Liver (tissue), 3 donors: Measurements from ENCODE around the gene UGGT2.

ENCODE experiments used
- FOXA1 ChIP-seq: IDR thresholded peaks from 2 replicates; pipeline ENCODE4 v1.6.1; 2016; ENCODE audit warnings: antibody characterized with exemption
- GABPA ChIP-seq, 2 donors: IDR thresholded peaks in 1 of 2; conservative IDR thresholded peaks in 1 of 2; 2 replicates each; pipeline ENCODE4 v1.6.1; 2016; ENCODE audit warnings: antibody characterized with exemption in 2 of 2, mild to moderate bottlenecking in 1 of 2, moderate library complexity in 1 of 2
- SP1 ChIP-seq: IDR thresholded peaks from 2 replicates; pipeline ENCODE4 v1.6.1; 2018; ENCODE audit warnings: antibody characterized with exemption, mild to moderate bottlenecking
- TF ChIP-seq, protein P1 (sequence below): fragments of 150-350 bp; IDR thresholded peaks from 2 replicates; pipeline ENCODE4 v1.5.1; 2017; ENCODE audit warnings: improper control_type of control experiment, low read depth, low read length; ENCODE audit not compliant: missing input control
- TF ChIP-seq, protein P2 (sequence below): IDR thresholded peaks from 2 replicates; pipeline ENCODE4 v1.6.1; 2016; ENCODE audit warnings: antibody characterized with exemption
- TF ChIP-seq, protein P3 (sequence below): IDR thresholded peaks from 2 replicates; pipeline ENCODE4 v1.6.1; 2016; ENCODE audit warnings: antibody characterized with exemption, mild to moderate bottlenecking
- donor health status: healthy.
- donor health status: healthy.

DNA sequence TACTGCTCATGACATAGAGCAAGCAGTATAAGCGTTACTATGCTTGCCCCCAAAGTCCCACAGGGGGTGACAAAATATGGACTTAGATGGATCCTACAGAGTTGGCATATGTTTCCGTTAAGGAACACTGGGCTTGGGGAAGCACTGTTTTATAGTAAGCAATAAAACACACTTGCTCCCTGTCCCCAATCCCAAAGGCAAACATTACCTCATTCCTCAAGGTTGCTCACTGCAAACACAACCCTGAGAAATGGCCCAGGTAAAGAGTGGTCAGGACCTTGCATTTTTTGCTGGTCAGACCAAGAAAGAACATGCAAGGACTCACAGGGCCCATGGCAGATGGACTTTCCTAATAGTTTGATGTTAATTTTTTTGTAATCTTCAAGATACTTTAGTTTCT is 32.3 kb downstream of the UGGT2 start:
- TF ChIP-seq, protein P1, sequence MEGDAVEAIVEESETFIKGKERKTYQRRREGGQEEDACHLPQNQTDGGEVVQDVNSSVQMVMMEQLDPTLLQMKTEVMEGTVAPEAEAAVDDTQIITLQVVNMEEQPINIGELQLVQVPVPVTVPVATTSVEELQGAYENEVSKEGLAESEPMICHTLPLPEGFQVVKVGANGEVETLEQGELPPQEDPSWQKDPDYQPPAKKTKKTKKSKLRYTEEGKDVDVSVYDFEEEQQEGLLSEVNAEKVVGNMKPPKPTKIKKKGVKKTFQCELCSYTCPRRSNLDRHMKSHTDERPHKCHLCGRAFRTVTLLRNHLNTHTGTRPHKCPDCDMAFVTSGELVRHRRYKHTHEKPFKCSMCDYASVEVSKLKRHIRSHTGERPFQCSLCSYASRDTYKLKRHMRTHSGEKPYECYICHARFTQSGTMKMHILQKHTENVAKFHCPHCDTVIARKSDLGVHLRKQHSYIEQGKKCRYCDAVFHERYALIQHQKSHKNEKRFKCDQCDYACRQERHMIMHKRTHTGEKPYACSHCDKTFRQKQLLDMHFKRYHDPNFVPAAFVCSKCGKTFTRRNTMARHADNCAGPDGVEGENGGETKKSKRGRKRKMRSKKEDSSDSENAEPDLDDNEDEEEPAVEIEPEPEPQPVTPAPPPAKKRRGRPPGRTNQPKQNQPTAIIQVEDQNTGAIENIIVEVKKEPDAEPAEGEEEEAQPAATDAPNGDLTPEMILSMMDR: no peak
- TF ChIP-seq, protein P2, sequence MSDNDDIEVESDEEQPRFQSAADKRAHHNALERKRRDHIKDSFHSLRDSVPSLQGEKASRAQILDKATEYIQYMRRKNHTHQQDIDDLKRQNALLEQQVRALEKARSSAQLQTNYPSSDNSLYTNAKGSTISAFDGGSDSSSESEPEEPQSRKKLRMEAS: no peak
- TF ChIP-seq, protein P3, sequence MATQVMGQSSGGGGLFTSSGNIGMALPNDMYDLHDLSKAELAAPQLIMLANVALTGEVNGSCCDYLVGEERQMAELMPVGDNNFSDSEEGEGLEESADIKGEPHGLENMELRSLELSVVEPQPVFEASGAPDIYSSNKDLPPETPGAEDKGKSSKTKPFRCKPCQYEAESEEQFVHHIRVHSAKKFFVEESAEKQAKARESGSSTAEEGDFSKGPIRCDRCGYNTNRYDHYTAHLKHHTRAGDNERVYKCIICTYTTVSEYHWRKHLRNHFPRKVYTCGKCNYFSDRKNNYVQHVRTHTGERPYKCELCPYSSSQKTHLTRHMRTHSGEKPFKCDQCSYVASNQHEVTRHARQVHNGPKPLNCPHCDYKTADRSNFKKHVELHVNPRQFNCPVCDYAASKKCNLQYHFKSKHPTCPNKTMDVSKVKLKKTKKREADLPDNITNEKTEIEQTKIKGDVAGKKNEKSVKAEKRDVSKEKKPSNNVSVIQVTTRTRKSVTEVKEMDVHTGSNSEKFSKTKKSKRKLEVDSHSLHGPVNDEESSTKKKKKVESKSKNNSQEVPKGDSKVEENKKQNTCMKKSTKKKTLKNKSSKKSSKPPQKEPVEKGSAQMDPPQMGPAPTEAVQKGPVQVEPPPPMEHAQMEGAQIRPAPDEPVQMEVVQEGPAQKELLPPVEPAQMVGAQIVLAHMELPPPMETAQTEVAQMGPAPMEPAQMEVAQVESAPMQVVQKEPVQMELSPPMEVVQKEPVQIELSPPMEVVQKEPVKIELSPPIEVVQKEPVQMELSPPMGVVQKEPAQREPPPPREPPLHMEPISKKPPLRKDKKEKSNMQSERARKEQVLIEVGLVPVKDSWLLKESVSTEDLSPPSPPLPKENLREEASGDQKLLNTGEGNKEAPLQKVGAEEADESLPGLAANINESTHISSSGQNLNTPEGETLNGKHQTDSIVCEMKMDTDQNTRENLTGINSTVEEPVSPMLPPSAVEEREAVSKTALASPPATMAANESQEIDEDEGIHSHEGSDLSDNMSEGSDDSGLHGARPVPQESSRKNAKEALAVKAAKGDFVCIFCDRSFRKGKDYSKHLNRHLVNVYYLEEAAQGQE: no peak
- no peak for TF ChIP-seq SP1
- TF ChIP-seq FOXA1: no peak
- no peak for TF ChIP-seq GABPA (IDR thresholded peaks at IDR 0.05 in 1 of 2, conservative IDR thresholded peaks at IDR 0.05 in 1 of 2)
